Retinal pigment epithelial cell (primary cell): ENCODE results near the gene SYNGR3.

Experiments
- DNase-seq: peaks from one replicate; pipeline ENCODE4 v3.0.0-alpha.2; 2010; ENCODE audit warnings: low read depth
- H3K4me3 ChIP-seq: 2 replicates; pipeline ENCODE4 v1.5.1; 2011; ENCODE audit warnings: mild to moderate bottlenecking, low read length, control low read depth, moderate library complexity
- CTCF ChIP-seq: conservative IDR thresholded peaks from 2 replicates; pipeline ENCODE4 v1.5.1; 2011; ENCODE audit warnings: low read depth, low read length, control low read depth, inconsistent platforms

The SYNGR3 gene

GRCh38 chr16:2004795-2005517, 15.2 kb downstream of the SYNGR3 start:
- no peak overlapping the region for H3K4me3 ChIP-seq
- DNase-seq = no peak
- no peak for TF ChIP-seq CTCF

GRCh38 chr16:2005646-2006045, 15.9 kb downstream of the SYNGR3 start:
- DNase-seq = no peak
- no peak overlapping the region for H3K4me3 ChIP-seq
- TF ChIP-seq CTCF = no peak

- H3K4me3 ChIP-seq = no peak overlapping the region
- DNase-seq = no peak
- no peak for TF ChIP-seq CTCF
These were observed 16.5 kb downstream of the SYNGR3 start for GRCh38 chr16:2006317-2006716.

- no peak for DNase-seq
- TF ChIP-seq CTCF = no peak
- no peak overlapping the region for H3K4me3 ChIP-seq
These were observed 17.5 kb downstream of the SYNGR3 start for GRCh38 chr16:2007081-2007836.

GRCh38 chr16:2008009-2008526, 18.3 kb downstream of the SYNGR3 start:
- TF ChIP-seq CTCF = no peak
- DNase-seq = no peak

GRCh38 chr16:2008631-2009163, 18.9 kb downstream of the SYNGR3 start:
- peak overlapping the region; percentile 76 for H3K4me3 ChIP-seq
- DNase-seq = no peak
- TF ChIP-seq CTCF = no peak

More at GRCh38 chr16:2008009-2008526, 18.3 kb downstream of the SYNGR3 start:
- H3K4me3 ChIP-seq = peak overlapping the region; percentile 76
